Forelimb muscle (tissue), 1 donor: ENCODE measurements around the gene FNDC7. TPM values are rescaled to one million over a fixed set of nuclear protein-coding genes. Genes with fewer than 3 reads are reported as not detected.
"Not testable (repeated sequence)": the region's sequence is repeated elsewhere in the genome, so short reads cannot be mapped to it uniquely, and the experiment has no call there.

Experiments used
- DNase-seq: peaks from one replicate; pipeline ENCODE4 v3.0.0-alpha.2; 2013; ENCODE audit warnings: low read depth
- polyA plus RNA-seq: library from polyadenylated mRNA; unstranded; fragments of 120-200 nt; gene quantifications from one replicate; pipeline ENCODE4 v1.2.1, GENCODE V29; 2013; ENCODE audit not compliant: insufficient read length

Gene FNDC7, protein sequence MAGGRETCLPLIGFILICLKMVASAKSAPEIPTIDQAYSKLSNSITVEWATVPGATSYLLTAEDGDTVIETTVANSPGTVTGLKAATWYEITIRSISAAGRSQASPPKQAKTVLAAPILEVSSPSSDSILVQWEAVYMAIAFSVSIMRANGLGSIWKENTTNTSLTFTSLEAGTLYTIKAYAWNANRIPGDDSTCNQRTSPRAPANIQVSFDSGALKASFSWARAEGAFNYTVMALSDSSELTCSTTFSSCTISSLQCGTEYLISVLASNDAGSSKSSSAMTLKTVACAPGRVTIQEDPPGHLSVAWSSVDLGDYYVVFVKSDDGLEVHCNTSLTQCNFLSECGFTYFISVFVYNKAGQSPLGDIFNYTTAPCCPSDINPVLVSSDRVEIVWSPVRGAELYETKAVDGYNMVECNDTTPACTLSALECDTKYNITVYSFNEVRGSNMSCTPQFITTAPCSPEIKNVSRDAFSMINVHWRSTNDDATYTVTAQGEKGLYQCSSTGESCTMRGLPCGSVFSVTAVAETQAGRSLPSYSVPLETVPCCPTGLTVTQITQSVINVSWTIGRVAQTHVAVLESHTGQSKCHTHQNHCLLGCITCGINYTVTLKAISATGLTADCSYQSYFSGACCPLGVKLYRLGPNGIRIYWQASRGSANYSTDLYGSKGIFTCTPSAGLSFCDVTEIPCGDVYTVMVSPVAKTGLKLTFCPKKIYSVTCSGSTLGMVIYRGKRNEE
- polyA plus RNA-seq = not detected

DNA sequence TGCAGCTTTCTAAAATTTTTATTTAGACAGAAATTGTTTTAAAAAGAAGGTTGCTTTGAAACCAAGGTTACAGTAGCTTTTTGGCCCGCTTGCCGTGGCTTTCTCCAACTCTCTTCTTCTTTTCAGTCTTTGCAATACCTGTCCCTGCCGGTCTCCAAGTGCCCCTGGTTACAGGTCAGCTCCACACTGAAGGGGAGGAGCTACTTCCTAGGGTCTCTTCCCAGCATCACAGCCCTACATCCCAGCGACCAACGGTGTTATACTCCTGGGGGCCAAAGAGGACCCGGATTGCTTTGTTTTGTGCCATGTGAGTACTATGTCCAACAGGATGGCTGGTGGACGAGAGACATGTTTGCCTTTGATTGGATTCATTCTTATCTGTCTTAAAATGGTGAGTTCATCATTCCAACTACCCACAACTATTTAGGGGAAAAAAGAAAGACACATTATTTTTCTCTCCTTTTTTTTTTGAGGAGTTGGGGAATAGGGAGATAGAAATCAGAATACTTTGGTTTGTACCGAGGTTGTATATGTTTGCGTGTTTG is at the start of gene FNDC7:
Gene FNDC7 (plus strand): TSS at position 303 of the 545 bp plus-strand sequence. CDS start 26 bp downstream, at position 329.
- DNase-seq = no peak

DNA sequence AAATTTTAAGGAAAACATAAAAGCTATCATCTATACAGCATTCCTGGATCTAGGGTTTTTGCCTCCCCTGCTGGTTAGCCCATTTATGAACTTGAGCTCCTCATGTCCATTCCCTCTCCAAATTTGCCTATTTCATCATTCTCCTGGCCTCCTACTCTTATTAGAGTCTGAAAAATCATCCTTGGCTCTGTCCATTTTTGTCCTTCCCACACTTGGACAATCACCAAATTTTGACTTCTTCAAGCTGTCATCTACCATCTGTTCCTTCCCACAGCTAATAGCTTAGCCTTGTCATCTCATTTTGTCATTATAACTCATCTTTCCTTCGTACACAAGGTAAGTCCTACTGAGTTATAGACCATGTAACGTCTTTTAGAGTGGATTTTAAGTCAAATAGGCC is 49.6 kb upstream of the FNDC7 start:
- no peak for DNase-seq

DNA sequence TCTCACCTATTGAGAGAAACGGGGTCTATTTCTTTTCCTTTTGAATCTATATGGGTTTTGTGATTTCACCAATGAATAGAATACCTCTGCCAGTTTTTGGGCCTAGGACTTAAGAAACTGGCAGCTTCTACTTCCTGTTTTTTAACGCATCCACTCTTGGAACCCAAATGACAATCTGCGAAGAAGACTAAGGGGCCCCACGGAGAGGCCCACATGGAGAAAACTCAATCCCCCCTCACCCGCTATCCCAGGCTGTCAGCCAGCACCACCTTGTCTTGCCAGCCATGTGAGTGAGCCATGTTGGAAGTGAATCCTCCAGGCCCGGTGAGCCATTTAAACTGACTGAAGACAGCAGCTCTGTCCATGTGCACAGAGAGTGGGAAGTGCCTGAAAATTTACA is 48.2 kb upstream of the FNDC7 start:
- DNase-seq = no peak

DNA sequence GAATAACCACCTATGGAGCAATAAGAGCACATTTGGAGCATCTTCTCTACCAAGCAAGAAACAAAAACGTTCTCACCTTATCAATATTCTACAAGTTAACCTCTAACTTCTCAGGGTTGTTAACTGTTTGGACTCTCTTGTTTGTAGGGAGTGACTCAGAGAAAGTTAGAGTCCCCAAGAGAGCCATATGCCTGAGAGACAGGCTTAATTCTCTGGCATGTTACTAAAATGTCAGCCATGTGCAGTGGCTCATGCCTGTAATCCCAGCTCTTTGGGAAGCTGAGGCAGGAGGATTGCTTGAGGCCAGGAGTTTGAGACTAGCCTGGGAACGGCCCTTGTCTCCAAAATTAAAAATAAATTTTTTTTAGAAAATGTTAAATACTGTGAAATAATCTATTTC is 47.6 kb upstream of the FNDC7 start:
- no peak for DNase-seq

DNA sequence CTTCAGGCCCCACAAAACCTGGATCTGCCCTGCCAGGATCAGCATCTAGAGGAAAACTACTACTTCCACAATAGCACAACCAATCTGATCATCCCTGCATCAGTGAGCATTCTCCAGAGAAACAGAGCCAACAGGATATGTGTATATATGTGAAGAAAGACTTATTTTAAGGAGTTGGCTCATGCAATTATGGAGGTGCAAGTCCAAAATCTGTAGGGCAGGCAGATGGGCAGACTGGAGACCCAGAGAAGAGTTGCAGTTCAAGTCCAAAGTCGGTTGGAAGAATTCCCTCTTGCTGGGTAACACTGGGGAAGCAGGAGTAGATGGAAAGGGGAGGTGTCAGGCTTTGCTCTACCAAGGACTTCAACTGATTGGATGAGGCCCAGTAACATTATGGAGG is 46.9 kb upstream of the FNDC7 start:
- DNase-seq = no peak

DNA sequence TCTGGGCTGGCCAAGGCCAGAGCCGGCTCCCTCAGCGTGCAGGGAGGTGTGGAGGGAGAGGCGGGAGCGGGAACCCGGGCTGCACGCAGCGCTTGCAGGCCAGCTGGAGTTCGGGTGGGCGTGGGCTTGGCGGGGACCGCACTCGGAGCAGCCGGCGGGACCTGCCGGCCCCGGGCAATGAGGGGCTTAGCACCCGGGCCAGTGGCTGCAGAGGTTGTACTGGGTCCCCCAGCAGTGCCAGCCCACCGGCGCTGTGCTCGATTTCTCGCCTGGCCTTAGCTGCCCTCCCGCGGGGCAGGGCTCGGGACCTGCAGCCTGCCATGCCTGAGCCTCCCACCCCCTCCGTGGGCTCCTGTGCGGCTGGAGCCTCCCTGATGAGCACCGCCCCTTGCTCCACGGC is 45.3 kb upstream of the FNDC7 start:
- not testable (repeated sequence) for DNase-seq

DNA sequence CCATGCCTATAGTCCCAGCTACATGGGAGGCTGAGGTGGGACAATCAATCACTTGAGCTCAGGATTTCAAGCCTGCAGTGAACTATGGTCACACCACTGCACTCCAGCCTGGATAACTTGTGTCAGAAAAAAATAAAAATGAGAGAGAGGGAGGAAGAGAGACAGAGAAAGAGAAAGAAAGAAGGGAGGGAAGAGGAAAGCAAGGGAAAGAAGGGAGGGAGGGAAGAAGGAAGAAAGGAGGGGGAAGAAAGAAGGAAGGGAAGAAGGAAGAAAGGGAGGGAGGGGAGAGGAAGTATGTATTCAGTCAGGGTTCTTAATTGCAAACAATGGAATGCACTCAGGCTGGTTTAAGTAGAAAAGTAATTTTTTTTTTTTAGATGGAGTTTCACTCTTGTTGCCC is 43.9 kb upstream of the FNDC7 start:
- no peak for DNase-seq

DNA sequence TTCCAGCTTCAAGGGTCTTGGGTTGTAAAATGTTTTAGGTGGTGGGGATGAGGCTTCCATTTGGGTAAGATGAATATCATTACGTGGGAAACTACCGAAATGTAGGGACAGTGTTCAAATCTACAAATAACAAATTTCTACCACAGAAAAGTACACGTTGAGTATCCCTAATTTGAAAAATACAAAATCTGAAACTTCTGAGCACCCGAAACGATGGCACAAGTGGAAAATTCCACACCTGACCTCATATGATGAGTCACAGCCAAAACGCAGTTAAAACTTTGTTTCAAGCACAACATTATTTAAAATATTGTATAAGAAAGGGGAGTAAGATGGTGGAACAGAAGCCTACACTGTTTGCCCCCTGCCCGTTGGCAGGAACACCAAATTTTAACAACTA is 43.0 kb upstream of the FNDC7 start:
- no peak for DNase-seq

DNA sequence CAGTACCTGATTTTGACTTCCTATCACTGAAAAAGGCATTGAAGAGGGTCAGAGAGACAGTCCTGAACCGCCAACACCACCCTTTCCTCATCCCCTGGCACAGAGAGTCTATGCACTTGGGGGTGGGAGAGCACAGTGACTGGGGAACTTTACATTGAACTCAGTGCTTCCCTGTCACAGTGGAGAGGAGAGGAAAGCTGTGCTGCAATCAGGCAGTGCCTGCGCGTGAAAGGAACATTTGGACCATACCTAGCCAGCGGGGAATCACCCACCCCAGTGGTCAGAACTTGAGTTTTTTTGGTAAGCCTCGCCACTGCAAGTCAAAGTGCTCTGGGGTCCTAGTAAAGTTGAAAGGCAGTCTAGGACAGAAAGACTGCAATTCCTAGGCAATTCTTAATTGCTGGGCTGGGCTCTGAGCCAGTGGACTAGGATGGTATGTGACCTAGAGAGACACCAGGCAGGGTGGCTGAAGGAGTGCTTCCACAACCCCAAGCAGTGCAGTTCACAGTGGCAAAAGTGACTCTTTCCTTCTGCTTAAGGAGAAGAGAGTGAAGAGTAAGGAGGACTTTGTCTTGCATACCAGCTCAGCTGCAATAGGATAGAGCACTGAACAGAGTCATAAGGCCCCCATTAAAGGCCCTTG is 42.5 kb upstream of the FNDC7 start:
- no peak for DNase-seq

DNA sequence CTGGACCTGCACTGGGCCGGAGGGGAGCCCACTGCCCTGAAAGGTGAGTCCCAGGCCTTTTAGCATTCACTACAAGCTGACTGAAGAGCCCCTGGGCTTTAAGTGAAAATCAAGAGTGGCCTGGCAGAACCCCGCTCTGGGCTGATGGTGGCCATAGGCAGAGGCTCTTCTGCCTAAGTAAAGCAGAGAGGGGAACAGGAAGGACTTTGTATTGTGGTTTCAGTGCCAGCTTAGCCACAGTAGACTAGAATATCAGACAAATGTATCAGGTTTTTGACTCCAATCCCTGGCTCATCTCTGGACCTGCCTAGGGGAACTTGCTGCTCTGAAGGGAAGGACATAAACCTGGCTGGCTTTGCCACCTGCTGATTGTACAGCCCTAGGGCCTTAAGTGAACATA is 41.6 kb upstream of the FNDC7 start:
- no peak for DNase-seq

DNA sequence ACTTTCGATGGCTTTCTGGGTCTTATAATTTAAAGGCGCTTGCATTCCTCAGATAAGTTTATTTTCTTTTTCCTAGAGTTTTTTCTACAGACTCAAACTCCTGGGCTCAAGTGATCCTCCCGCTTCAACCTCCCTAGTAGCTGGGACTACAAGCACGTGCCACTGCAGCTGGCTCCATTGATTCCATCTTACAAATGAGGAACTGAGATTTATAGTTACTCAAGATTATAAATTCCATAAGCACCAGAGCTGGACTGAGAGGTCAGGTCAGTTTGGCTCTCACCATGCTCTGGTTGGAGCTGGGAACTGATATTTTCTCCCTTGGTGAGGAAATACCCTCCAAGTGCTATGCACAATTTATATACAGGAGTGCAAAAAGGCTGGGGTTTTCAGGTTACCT is 34.0 kb upstream of the FNDC7 start:
- DNase-seq = no peak

DNA sequence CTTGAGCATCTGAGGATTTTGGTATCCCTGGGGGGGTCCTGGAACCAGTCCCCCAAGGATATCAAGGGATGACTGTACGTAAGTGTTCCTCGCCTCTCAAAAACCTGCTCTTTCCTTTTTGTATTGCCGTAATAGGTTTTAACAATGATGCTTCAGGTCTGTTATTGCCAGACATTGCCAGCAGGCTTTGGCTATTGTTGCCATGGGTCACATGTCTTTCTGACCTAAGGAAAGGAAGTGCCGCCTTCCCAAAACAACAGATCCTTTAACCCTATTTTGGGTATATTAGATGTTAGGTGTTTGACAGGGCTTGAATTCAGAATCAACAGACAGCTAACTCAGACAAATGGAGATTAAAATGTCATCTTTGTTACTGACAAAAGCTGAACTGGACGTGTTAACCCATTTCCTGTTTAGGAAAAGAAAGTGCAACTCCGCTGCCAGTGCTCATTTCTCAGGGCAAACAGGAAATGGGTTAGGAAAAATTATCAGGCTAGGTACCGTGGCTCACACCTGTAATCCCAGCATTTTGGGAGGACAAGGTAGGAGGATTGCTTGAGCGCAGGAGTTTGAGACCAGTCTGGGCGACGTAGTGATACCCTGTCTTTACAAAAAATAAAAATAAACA is 33.0 kb upstream of the FNDC7 start:
- DNase-seq = no peak

DNA sequence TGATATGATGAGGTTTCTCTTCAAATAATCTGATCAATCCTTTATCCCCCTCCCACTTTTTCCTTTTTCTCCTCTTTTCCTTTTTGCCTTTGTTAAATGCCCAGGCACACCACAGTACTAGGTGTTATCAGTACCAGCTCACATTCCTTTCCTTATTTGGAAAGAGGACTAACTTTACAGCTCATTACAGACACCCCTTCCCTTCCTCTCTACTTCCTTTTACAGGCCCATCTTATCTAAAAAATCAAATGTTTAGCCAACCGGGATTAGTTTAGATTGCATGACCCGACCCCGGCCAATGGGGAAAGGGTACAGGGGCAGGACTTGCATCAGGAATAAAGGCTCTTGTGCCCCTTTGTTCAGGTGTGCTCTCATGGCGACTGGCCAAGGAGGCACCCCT is 31.0 kb upstream of the FNDC7 start:
- not testable (repeated sequence) for DNase-seq

DNA sequence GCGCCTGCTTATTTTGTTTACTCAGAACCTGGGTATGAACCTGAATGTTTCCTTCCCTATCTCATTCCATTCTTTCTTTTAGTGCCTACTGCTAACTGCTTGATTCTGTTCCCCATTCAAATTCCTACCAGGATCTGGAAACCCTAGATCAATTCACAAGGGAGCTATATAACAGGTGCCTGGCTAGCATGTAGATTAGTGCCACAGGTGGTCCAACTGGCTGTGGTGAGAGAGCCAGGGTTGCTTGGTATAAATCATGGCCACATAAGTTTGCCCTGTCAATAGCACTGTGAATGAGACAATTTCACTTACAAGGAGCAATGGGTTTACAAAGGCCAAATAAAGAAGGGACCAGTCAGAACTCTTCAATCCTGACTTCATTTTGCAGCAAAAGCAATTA is 27.2 kb upstream of the FNDC7 start:
- no peak for DNase-seq

DNA sequence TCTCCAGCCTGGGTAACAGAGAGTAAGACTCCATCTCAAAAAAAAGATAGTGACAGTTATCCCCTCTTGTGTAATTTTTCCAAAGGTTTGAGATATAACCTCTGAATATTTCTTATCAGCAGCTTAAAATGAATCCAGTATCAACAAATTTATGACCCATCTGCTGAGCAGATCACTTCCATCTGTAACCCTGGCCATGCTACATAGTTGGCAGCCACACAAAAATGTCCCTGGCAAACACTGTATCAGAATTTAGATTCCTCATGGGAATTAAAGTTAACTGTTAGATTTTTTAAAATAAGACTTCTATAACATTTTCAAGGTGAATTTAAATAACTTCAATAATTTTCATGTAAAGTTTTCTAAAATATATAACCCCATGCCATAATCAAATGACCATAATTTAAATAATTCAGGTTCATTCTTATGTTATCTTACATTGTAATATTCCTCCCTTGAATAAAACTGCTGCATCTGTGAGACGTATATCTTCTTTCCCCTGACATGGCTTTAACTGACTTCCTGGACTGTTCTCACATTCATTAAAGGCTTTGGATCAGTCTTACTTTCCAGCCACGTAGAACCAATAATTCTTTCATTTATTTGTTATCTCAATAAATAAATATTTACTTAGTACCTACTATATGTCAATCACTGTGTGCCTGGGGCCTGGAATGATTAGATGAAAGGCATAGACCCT is 25.9 kb upstream of the FNDC7 start:
- no peak for DNase-seq

DNA sequence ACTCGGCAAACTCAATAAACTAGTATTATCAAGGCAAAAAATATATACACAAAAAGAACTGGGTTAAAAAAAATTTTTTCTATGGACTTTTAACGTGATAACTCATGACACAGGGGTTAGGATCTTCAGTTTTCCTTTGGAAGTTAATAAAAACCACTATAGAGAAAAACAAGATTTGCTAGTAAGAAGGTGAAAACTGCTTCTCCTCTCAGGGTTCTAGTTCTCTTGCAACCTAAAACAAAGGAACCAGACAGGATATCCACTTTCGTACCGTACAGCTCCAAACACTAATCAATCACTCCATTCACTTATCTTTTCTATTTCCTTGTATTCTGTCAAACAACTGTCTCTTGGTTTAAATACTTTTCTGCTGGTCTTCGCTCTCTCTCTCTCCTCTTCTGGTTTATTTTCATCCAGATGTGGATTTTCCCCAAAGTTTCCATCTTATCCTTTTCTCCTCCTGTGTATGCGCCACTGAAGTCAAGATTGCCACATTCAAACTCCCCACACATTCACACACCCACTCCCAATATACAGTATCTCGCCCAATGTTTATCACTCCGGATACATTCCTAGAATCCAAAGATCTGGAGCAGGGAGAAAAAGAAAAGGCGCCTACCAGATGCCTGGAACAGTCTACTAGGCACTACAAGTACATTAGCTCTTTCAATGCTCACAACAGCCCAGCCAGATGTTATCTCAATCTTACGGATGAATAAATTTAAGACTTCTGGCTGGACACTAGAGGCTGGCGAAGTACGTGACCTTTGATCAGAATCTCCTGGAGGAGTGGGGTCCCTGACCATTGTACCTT is 21.4 kb upstream of the FNDC7 start:
- no peak for DNase-seq

DNA sequence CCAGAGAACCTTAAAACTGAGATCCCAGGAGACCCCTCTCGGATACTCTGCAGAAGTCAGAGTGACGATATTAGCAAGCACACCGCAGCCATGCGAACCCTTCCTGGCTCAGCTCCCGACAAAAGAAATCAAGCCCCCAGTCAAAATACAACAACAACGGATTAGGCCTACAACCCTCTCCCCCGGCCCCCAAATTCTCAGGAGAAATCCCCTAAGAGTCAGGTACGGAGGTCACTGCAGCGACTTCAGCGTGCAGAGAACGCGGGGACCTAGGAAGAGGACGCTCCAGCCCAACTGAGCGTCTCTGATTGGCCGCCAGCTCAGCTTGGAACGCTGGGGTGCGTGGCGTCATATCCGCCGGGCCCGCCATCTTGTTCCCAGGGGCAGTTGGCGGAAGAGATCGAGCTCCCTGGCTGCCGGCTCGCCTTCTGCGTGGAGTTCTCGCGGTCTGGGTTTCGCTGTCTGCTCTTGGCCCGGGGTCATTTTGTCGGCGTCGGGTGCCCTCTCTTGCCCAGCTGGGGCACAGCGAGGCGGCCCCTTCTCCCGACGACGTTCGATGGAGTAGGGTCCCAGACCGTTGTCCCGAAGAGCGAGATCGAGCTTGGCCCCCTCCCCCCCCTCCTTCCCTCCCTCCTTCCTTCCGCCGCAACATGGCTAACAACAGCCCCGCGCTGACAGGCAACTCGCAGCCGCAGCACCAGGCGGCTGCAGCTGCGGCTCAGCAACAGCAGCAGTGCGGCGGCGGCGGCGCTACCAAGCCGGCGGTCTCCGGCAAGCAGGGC is 20.6 kb upstream of the FNDC7 start, which contains the start of gene PRPF38B:
Gene PRPF38B (plus strand): TSS at position 369 of the 782 bp plus-strand sequence. CDS start 282 bp downstream, at position 651.
- peak; percentile 78 for DNase-seq

DNA sequence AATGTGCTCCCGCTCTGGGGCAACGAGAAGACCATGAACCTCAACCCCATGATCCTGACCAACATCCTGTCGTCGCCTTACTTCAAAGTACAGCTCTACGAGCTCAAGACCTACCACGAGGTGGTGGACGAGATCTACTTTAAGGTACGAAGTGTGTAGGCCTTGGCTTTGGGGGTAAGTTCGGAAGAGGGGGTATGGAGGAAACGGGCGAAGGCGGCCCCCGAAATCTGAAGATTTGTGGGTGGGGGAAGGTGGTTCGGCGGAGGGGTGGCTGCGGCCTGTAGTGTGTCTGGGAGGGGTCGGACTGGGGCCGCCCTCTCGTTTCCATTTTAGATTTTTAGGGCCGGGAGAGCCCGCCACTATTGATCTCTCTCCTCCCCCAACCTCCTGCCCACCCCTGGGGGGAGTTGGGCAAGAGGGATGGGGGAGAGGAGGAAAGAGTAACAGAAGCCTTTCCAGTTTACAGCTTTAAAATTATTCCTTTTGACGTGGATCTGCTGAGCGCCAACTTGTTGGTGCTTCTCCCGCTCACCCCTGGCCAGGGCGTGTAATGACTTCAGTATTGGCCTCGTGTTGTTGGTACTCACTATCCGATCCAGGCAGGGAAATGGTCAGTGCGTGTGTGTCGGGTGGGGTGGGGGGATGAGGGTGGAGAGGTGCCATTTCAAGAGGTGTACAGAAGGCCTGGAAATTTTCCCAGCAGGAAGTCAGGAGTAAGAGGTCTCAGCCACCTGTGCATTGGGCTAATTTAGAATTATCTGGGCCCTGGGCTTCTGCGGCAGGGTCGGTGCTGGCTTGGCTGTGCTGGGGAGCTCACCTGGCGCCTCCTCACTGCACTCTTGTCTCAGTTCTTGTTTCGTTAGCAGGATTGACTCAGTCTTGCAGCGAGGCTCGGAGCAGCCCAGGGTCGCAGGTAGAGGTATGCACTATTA is 19.7 kb upstream of the FNDC7 start:
- peak; percentile 58 for DNase-seq
